Right renal cortex interstitium (tissue), 3 donors: ENCODE data around the gene KIF6. TPM values are rescaled to one million over a fixed set of nuclear protein-coding genes. Genes with fewer than 3 reads are reported as not detected.

Experiments
- DNase-seq, 3 donors: peaks; one replicate each; pipeline ENCODE4 v3.0.0-alpha.2; 2013; ENCODE audit warnings: low read depth in 3 of 3, low spot score in 2 of 3
- polyA plus RNA-seq, 3 donors: library from polyadenylated mRNA; unstranded; fragments of 120-200 nt; gene quantifications; one replicate each; pipeline ENCODE4 v1.2.1, GENCODE V29; 2013; ENCODE audit not compliant: insufficient read length in 3 of 3

Gene KIF6
- polyA plus RNA-seq, 3 donors, result 3.9 to 4.7 (median 4.4) TPM

DNA sequence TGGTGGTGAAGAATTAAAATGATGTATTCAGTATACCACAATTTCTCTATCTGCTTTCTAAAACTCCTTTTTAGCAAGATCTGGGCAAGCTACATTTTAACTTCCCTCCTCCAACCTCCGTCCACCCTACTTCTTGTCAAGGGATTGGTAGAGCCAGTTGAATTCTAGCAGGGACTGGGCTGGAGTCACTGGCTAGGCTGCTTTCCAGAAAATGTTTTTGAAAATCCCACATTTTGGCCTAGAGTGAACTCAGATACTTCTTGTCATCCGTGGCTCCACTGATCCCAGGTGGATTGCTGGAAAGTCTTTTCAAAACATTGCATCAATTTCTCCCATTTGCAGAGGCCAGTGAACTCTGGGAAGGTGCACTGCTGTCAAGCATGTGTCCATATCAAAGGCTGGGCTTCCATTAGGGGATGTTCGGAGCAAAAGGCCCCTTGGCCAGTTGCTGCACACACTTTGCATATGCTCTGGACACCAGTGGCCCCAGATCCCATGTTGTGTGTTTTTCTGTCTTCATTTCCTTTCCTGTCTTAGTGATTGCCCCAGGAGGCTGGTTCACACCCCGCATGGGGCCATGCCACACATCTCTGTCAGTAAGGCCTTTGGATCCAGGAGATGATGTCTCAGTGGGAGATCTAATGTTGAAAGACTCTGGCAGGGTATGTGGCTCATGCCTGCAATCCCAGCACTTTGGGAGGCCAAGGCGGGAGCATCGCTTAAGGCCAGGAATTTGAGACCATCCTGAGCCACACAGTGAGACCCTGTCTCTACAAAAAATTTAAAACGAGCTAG is 391.4 kb downstream of the KIF6 start:
- DNase-seq, result no peak

DNA sequence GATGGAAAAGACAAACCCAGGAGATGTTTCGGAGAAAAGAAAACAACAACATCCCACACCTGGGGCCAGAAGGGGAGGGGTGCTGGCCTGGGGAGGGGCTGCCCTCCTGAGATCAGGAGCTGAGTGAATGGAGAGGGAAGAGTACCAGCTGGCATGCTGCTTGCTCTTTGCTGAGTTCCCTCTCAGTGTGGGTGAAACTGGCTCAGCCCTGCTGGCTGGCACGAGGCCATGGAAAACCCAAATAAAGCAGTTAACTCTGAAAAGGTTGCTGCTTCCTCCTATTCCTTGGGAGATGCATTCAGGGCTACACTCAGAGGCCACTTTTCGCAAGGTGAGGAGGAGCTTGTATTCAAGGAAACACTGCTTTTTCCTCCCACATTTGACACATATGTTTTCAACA is 394.7 kb downstream of the KIF6 start:
- no peak for DNase-seq

DNA sequence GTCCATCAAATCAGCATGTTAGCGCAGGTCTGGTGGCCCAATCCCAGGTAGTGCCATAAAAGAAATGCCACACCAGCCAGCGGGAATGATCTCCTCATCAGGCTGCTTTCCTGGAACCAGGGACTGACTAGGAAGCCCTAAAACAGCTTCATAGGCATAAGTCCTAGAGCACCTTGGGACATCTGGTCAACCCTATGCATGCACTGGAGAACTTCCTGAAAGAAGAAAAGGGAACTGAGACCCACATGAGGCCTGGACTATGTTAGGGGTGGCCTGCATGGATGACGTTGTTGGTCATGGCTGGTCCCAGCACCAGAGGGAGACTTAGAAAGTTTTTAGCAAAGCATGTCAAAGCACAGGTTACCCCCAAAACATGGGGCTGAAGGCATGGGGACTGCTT is 395.2 kb downstream of the KIF6 start:
- DNase-seq, result no peak

DNA sequence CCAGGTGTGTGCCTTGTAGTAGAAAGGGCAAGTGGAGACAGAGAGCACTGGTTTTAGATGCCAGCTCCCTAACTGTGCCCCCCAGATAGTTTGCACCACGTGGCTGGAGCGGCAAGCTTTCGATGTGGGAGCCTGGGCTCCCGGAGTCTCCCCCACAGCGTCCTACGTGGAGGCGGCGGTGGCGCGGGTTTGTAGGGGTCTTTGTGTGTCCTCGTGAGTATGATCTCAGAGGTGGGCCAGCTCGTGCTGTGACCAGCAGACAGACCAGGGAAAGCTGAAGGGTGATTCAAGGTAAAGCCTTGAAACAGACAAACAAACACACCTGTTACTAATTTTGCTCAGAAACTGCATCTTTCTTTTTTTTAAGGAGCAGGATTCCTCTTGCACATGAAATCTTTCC is 397.1 kb downstream of the KIF6 start:
- no peak for DNase-seq

DNA sequence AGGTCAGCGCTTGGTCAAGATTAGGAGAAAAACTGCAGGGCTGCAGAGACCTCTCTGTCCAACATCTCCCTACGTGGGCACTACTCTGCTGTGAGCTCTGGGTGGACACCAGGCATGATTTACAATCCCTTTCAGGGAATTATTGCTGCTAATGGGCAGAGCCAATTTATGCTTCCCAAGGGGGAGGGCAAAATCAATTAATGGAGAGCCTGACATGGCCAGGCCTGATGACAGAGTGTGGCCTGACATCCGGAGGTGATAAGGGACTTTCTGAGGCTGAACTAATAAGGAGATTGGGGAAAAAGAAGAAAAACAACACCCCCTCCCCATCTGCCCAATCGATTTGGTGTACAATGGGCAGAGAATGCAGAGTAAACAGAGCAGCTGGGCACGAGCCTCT is 397.7 kb downstream of the KIF6 start:
- no peak for DNase-seq

DNA sequence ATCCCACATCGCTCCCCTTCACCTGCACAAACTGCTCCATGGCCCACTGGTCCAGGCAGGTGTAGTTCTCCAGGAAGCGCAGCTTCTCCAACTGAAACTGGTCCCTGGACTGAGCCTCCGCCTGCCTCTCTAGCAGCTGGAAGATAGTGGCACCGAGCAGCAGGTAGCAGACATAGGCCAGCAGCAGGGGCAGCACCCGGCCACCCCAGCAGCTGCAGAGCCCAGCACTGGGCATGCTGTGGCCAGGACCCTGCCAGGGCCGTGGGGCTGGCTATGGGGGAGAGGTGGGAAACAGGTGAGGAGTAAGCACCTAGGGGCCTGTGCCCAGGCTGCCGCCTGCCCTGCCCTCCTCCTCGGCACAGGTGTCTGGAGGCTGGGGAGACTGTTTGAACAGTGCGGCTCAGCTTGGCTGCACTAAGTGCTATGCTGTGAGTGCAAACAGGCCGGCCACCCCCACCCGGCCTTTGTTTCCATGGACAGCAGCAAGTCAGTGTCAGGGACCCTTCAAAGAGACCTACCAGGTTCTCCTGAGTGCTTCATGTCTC is 402.8 kb downstream of the KIF6 start, which contains the start of gene KCNK16:
KCNK16 (minus strand) TSS at position 397 of the 545 bp plus-strand sequence; CDS start at position 235, 162 bp downstream.
- no peak for DNase-seq

DNA sequence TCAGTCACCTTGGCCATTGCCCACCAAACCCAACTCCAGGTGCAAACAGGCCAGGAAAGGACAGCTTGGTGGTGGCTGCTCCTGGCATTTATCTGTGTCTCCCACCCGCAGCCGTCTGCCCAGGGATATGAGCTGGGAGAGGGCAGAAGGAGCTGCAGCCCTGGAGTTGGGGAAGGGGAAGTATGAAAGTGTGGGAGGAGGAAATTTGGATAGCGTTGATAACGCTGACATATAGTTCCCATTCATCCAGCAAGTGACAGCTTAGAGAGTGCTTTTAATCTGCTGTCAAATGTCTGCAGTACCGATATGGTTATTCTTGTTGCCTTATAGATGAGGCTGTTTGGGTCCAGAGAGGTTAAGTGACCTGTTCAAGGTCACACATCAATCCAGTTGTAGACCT is 403.4 kb downstream of the KIF6 start:
- DNase-seq, result no peak

DNA sequence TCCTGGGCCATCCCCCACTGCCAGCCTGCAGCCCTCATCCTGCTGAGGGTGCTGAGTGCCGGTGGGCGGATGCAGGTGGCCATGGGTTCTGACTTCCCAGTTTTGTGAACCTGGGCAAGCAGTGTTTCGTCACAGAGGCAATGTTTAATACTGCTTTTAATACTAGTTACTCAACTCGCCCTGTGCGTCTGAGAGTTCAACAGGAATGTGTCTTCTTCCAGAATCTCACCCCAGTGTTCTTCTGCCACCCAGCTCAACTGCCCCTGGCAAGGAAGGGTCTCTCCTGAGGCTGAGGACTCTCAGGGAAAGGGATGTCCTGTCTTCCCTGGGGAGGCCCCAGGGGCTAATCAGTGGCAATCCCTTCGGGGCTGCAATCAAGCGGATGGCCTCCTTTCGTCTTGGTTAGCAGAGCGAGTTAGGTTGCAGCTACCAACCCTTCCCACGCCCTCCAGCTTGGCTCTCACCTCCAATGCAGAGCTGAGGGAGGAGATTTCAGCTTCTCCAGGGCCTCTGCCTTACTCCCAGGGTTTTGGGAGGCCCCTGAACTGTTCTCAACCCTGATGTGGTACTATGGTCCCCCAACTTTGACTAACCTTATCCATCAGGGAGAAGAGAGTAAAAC is 404.7 kb downstream of the KIF6 start:
- DNase-seq, result no peak

DNA sequence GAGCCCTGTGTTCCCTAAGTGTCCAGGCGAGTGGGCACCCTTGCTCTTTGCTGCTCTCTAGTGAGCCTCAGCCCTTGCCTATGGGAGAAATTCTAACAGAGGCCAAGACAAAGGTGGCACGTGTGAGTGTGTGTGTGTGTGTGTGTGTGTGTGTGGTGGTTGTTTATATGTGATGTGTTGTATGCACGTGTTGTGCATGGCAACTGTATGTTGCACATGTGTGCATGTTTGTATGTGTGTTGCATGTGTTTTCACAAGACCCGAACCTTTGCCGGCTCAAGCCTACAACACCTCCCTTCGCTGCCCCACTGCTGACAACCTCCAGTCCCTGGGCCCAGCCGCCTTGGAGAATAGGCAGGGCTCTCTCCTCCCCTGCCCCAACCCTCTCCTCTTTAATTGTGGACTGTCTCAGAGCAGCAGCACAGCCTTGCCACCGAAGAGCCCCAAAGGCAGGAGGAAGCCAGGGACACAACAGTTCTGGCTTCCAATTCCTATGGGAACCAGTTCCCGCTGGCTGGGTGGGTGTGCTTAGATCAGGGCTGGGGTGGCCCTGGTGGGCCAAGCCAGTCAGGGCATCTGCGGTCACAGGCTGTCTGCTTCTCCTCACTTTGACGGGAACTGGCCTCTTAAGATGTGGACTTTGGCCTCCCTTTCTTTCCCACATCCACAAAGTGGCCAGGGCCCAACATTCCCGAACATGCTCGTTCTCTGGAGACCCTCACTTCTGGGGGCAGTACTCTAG is 405.4 kb downstream of the KIF6 start:
- DNase-seq, result no peak

DNA sequence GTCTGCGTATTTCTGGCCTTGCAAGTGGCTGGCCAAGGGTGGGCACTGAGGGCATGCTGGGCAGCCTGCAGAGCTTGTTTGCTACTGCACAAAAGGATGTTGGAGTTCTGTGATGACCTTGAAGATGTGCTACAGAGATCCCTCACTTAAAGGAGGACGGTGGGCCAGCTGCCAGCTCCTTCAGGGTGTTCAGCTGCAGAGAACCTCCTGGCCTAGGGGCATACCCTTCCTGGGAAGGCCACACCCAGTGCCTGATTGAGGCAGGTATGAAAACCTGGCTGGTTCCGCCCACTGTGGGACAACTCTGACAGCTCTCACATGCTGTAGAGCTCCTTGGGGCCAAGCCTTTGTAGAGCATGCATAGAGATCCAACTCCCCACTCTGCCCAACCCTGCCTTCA is 408.0 kb downstream of the KIF6 start:
- no peak for DNase-seq

DNA sequence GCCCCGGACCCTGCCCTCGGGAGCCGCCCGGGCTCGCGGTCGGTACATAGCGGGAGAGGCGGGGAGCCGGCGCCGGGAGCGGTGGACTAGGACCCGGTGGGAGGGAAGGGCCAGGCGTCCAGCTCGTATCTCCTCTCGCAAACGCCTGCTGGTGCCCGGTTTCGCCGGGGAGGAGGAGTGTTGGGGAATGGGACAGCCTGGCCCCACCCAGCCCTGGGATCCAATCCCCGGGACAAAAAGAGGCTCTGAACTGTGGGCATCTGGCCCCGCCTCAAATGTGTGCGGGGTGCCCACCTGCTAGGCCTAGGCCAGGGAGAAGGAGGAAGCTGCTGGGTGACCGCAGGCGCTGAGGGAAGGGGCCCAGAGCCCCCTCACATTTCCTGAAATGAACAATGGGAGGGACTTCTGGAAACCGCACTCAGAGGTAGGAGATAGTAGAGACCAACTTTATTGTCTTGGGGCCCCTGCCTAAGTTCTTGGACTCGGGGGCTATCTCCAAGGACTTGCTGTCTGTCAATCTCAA is 410.9 kb downstream of the KIF6 start, which contains the start of gene KCNK17:
KCNK17 (minus strand) TSS at position 147 of the 523 bp plus-strand sequence; CDS start at position 48, 99 bp downstream.
- no peak for DNase-seq

DNA sequence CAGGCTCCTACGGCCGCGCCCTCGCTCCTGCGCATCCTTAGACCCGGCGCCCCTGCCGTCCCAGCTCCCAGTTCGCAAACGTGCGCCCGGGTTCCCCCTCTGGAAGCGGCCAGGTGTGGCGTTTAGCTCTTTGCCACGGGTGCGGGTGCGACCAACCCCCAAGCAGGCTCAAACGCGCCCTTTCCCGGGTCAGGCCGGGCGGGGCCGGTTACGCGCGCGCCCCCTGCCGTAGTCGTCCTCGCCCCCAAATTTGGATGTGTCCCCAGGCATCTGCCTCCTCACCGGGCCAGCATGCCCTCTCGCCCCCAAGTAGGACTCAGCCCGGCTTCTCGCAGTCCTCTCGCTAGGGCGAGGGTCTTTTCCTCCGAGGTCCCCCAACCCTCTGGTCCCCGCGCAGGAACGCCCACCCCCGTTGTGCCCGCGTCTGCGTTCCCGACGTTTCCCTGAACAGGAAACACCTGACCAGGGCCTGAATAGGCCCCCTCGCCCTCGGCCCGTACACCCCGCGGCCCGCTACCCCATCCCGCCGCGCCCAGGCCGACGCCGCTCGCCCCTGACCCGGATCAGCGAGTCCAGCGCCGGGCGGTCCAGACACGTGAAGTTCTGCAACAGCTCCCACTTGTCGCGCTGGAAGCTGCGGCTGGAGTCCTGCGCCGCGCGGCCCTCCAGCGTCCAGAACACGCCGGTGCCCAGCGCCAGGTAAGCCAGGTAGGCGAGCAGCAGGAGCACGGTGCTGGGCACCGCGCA is 411.5 kb downstream of the KIF6 start:
- no peak for DNase-seq

DNA sequence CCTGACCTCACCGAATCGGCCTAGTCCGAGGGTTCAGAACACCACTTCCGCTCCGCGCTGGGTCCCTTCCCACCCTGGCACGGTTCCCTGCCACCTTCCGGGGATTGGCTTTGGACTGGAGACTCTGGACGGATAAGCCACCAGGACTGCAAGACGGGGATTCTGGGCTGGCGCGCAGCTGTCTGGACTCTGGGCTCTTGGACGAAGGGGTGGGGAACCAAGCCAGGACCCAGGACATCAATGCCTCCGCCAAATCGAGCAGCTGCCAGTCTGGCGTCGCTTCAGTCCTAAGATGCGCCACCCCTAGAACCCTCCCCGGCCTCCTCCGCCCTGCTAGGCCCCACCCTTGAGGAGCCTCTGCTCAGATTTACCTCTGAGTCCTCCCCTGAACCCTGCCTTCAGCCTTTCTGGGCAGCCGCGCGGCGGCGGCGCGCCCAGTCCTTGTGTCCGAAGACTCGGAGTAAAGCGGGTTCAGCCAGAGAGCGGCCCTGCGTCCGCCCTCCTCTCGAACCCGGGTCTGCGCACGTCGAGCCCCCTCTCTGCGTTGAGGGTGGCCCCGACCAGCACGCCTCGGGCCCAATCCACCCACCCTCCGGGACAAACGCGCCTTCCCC is 412.2 kb downstream of the KIF6 start:
- DNase-seq, result no peak

DNA sequence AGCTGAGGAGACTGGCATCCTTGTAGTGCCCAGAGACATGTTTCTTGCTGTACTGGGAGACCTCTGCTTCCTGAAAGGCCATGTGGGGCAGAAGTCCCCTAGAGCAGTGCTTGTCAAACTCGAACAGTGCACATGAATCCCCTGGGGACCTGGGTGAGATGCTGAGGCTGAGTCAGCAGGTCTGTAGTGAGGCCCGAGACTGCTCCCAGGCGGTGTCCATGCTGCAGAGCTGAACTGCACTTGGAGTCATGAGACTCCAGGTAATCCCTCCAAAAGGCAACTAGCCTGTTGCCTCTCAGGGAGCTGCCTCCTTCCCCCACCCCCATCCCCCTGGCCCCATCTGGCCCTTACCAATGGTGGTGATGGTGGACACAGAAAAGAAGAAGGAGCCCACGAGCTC is 414.7 kb downstream of the KIF6 start:
- no peak for DNase-seq

DNA sequence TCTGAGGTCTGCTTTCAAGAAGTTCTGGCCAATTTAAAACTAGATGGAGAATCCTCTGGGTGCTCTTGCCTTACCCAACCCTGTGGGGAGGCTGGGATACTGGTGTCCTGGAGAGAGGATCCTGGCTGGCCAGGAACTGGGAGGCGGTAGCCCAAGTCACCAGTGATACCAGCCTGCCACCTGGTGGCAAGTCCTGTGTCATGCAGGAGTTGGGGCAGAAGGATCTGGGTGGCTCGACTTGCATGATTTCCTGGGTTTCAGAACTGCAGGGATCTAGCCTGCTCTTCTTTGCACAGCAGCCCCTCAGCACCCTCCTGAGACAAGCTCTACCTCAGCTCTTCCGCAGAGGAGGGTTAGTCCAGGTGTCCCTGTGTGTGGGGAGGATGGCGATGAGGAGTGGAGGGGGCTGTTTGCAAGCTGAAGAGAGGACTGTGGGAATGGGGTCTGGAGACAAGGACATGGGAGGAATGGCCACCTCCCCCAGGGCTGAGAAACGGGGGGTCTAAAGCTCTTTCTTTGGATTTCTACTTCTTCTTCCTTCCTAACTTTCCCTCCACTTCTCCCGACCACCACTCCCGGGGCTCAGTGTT is 415.2 kb downstream of the KIF6 start:
- peak in 2 of 3 donors; percentile 47 to 56 for DNase-seq

DNA sequence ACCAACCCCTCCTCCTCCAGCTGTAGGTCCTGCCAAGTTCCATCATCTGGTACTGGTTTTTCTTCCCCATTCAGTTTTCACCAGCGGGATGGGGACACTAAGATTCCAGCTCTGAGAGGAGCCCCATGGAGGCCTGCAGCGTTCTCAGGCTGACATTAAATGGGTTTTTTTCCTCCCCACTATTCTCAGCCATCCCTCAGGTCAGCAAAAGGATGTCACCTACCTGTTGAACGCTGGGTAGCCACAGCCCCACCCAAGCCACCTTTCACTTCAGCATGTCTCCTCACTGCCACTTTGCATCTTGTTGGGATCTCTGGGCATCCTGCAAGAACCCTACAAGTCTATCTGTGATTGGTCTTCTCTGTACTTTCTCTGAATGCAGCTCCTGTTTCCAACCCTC is 417.7 kb downstream of the KIF6 start:
- no peak for DNase-seq

DNA sequence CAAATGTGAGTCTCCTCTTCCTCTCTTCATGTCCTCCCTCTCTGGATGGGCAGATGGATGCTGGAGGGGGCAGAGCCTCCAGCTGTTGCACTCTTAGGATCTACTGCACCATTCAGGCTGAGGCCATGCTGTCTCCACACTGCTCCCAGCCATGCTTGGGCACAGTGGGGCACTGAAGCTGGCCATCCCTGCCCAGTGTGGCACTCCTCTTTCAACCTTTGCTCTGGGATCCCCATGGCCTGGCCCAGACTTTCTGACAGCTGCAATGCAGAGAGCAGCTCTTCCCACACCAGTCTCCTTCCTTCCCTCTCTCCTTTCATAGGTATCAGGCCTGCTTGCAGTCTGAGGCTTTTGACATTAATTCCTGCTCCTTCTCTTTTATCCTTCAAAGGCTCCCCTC is 420.3 kb downstream of the KIF6 start:
- DNase-seq, result no peak

DNA sequence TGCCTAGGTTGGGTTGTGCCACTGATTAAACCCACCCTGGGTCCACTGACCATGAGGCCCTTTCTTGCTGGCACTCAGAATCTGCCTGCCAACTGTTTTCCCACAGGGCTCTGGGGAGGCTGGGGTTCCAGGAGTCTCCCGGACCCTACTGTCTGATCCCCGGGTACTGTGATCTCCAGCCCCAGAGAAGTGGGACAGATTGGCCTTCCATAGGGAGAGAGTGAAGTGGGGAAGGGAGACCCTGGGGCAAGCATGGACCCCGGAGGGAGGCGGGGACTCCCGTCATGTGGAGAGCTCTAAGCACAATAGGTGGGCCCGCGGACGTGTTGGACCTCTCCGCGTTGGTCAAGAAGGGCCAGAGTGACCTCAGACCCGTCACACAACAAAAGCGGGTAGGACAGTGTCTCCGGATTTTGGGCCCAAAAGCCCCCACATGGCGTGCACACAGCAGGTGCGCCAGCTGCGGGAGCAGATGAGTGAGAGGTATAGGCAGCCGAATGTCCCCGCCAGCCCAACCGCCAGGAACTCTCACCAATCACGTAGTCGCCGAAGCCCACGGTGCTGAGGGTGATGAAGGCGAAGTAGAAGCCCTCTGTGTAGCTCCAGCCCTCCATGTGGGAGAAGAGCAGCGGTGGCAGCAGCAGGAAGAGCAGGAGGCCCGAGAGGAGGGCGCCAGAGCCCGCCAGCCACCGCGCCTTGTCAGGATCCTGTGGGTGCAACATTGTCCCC is 421.6 kb downstream of the KIF6 start:
- no peak for DNase-seq
